PFSK-1 (cell line): Measurements from ENCODE around the gene NTM.

Experiments
- POLR2AphosphoS5 ChIP-seq: IDR thresholded peaks from 2 replicates; pipeline ENCODE4 v1.6.1; 2012; ENCODE audit warnings: low read depth, mild to moderate bottlenecking, control low read depth, low read length, moderate library complexity
- SIN3A ChIP-seq: IDR thresholded peaks from 2 replicates; pipeline ENCODE4 v1.6.1; 2012; ENCODE audit warnings: mild to moderate bottlenecking, low read length, moderate library complexity, borderline replicate concordance; ENCODE audit not compliant: insufficient read depth
- TAF1 ChIP-seq: IDR thresholded peaks from 2 replicates; pipeline ENCODE4 v1.6.1; 2012; ENCODE audit warnings: low read length, control low read depth, borderline replicate concordance; ENCODE audit not compliant: insufficient read depth

DNA sequence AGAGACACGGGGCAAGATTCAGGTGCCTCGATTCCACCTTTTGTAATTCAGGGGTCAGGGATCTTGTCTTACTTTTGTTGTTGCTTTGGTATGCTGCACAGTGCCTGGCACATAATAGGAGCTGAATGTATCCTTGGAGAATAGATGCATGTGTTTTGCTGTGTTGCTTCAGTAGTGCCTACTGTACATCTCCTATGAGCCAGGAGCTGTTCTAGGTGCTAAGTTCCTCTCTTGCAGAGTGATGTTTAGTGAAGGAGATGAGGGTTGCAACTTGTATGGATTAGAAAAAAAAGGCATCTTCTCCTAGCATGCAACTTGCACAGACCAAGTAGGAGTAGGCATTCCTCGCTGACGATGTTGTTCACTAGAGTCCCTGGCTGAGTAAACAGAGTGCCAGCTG, 555.4 kb downstream of the NTM start:
- TF ChIP-seq TAF1 (no peak), POLR2AphosphoS5 (no peak), SIN3A (no peak)
